ENCODE measurements around the gene HOXC6. TPM values are rescaled to one million over a fixed set of nuclear protein-coding genes. Genes with fewer than 3 reads are reported as not detected.

The HOXC6 gene
- total RNA-seq, 3 donors from 2014 or later = 3.3 to 4.1 (median 4.0) TPM

DNA sequence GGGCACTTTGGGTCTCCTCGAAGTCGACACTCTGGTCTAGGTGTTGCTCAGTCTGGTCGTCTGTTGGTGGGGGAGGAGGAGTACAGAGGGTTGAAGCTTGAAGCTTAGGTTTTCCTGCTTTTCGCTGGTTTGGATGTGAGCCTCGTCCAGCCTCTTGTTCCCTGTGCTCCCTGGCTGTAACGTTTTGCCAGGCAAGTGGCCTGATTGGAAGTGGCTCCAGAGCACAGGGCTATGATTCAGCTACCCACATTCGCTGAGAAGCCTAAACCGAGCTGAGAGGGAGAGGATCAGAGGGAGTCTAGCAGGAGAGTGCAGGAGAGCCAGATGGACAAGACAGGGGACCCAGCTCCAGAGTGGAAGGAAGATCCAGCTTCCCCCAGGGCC is 37.2 kb upstream of the HOXC6 start:
- peak overlapping the region; percentile 16 to 41 (median 24) for H3K4me3 ChIP-seq
- no peak for DNase-seq (ENCODE audit: low spot score in 2 of 2)
- H3K27ac ChIP-seq = peak overlapping the region in 1 of 2 donors; percentile 46
- H3K4me1 ChIP-seq = peaks cover 4 to 9% of the 10 kb centered on the region in 2 donors
- H3K36me3 ChIP-seq = no peaks in the 10 kb centered on the region
- TF ChIP-seq POLR2AphosphoS5 (IDR thresholded peaks at IDR 0.05) (no peak), POLR2A (IDR thresholded peaks at IDR 0.05) (no peak)
- TF ChIP-seq, protein P1, sequence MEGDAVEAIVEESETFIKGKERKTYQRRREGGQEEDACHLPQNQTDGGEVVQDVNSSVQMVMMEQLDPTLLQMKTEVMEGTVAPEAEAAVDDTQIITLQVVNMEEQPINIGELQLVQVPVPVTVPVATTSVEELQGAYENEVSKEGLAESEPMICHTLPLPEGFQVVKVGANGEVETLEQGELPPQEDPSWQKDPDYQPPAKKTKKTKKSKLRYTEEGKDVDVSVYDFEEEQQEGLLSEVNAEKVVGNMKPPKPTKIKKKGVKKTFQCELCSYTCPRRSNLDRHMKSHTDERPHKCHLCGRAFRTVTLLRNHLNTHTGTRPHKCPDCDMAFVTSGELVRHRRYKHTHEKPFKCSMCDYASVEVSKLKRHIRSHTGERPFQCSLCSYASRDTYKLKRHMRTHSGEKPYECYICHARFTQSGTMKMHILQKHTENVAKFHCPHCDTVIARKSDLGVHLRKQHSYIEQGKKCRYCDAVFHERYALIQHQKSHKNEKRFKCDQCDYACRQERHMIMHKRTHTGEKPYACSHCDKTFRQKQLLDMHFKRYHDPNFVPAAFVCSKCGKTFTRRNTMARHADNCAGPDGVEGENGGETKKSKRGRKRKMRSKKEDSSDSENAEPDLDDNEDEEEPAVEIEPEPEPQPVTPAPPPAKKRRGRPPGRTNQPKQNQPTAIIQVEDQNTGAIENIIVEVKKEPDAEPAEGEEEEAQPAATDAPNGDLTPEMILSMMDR (IDR thresholded peaks at IDR 0.05) = no peak
- intact Hi-C loops (cut with DNase I; ENCODE audit: low total_unique reads) = no loop called here
- H3K9me3 ChIP-seq = no peaks in the 10 kb centered on the region
- H3K27me3 ChIP-seq = peaks cover 4 to 100% of the 10 kb centered on the region in 2 donors

DNA sequence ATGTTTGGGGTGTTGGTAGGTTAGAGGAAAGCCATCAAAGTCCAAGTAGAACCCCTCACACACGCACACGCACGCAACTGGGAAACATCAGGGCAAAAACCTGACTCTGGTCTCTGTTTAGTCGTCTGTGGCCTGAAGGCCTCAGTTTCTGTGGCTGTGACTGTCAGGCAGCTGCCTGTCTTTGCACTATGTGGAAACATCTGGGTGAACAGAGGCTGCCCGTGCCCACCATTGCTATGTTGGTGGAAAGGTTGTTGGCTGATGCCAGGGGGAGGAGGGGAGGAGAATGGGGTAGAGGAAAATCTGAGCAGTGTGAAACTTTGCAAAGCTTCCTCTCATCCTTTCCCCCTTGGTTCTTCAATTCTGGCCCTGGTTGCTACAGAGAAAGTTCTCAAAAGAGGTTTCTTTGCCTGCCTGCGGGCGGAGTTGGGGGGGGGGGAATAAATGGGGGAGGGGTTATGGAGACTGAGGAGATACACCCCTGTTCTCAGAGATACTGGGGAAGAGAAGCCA is 35.8 kb upstream of the HOXC6 start:
- peaks cover 3 to 92% of the 10 kb centered on the region in 2 donors for H3K27me3 ChIP-seq
- peaks cover 4 to 9% of the 10 kb centered on the region in 2 donors for H3K4me1 ChIP-seq
- intact Hi-C loops (cut with DNase I; ENCODE audit: low total_unique reads) = no loop called here
- H3K9me3 ChIP-seq = no peaks in the 10 kb centered on the region
- DNase-seq (ENCODE audit: low spot score in 2 of 2) = no peak
- no peak for TF ChIP-seq POLR2AphosphoS5 (IDR thresholded peaks at IDR 0.05)
- no peak for TF ChIP-seq POLR2A (IDR thresholded peaks at IDR 0.05)
- TF ChIP-seq, protein P1 (IDR thresholded peaks at IDR 0.05) = no peak
- H3K36me3 ChIP-seq = no peaks in the 10 kb centered on the region
- no peak overlapping the region for H3K27ac ChIP-seq
- H3K4me3 ChIP-seq = no peak overlapping the region

DNA sequence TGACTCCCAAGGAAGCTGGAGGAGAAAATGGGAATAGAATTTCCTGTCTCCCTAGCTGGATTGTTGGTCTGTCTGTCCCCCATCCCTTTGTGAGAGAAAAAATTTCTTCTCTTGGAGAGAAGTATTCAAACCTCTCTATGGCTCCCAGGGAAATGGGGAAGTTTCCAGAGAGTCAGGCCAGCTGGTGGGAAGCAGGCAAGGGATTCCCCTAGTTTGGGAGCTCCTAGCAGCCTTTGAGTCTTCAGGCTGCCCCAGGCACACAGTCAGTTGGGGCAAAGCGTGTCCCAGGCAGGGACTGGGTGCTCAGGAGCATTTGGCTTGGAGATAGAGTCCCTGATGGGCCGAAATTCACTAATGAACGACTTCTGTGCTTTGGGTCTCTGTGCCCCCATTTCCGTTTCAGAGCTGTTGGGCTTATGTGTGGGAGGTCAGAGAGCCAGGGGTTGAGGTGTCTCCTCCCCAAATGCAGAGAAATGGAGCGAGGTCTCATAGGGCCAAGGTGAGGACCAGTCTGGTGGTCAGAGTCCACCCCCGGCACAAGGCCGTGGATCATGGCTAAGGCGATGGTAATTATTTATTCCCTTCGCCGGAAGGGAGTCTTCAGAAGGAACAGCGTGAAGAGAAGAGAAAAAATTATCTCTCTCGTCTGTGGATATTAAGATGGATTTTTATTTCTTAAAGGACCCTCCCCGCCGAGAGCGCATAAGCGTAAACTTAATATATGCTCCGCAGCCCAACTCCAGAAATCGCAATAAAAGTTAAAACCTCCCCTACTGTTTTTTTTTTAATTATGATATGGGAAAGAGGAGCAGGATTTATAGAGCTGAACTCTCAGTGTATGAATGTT is 34.9 kb upstream of the HOXC6 start:
- TF ChIP-seq POLR2AphosphoS5 (IDR thresholded peaks at IDR 0.05) (no peak), POLR2A (IDR thresholded peaks at IDR 0.05) (no peak)
- TF ChIP-seq, protein P1 (IDR thresholded peaks at IDR 0.05) = no peak
- intact Hi-C loops (cut with DNase I; ENCODE audit: low total_unique reads) = no loop called here
- no peak overlapping the region for H3K27ac ChIP-seq

DNA sequence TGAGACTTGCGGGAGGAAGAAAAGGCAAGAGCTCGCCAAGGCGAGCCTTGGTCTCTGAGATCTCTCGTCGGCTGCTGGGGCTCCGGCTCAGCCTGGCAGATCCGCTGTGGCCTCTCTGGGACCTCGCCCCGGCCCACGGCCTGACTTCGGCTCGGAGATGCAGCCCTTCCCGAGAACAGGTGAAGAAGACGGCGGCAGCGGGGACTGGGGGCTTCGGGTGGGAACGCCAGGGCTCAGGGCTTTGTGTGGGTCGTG is 34.3 kb upstream of the HOXC6 start:
- intact Hi-C loops (cut with DNase I; ENCODE audit: low total_unique reads) = no loop called here
- peaks cover 4 to 9% of the 10 kb centered on the region in 2 donors for H3K4me1 ChIP-seq
- no peaks in the 10 kb centered on the region for H3K36me3 ChIP-seq
- DNase-seq (ENCODE audit: low spot score in 2 of 2) = no peak
- peak overlapping the region; percentile 47 to 71 (median 71) for H3K4me3 ChIP-seq
- TF ChIP-seq, protein P1 (IDR thresholded peaks at IDR 0.05) = no peak
- TF ChIP-seq POLR2A (IDR thresholded peaks at IDR 0.05) (no peak), POLR2AphosphoS5 (IDR thresholded peaks at IDR 0.05) (no peak)
- H3K27me3 ChIP-seq = peaks cover 3 to 77% of the 10 kb centered on the region in 2 donors
- H3K9me3 ChIP-seq = no peaks in the 10 kb centered on the region
- peak overlapping the region in 1 of 2 donors; percentile 91 for H3K27ac ChIP-seq

More for the DNA sequence above, 34.9 kb upstream of the HOXC6 start:
- Histone ChIP-seq H3K4me1 (peaks cover 4 to 9% of the 10 kb centered on the region in 2 donors), H3K4me3 (peak overlapping the region in 1 of 3 donors; percentile 71), H3K36me3 (no peaks in the 10 kb centered on the region), H3K9me3 (no peaks in the 10 kb centered on the region), H3K27me3 (peaks cover 3 to 82% of the 10 kb centered on the region in 2 donors)
- no peak for DNase-seq (ENCODE audit: low spot score in 2 of 2)
